ENCODE measurements around the gene SKA3. TPM values are rescaled to one million over a fixed set of nuclear protein-coding genes. Genes with fewer than 3 reads are reported as not detected.
"Not testable (repeated sequence)": the region's sequence is repeated elsewhere in the genome, so short reads cannot be mapped to it uniquely, and the experiment has no call there.

Gene SKA3
- total and polyA plus RNA-seq, 2 of the 13 experiments (the other 11 are each of a cell fraction or from before 2014, with no cell fraction given) = 7.2 to 10.8 TPM

DNA sequence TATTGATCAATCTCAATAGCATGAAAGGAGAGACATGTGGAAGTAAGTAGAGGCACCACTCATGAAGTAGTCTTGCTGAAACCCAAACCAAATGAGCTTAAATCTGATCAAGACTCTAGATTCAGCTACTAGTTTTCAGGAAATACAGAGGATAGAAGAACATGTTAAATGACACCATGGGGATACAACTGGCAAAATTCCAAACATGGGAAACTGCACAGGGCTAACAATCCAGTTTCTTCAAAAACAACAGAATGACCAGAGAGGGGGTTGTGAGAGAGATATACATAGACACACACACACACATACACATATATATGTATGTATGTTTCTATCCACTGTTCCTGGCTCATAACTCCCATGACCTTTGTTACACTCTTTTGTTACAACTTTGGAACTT is 44.9 kb upstream of the SKA3 start:
- FAIRE-seq = no peak
- H3K27me3 ChIP-seq (ENCODE audit: control insufficient read depth in 1 of 2, insufficient read depth in 2 of 2, low read length in 2 of 2) = peaks cover 0 to 4% of the 10 kb centered on the region in 2 experiments; a peak in 1 of 5 replicates

DNA sequence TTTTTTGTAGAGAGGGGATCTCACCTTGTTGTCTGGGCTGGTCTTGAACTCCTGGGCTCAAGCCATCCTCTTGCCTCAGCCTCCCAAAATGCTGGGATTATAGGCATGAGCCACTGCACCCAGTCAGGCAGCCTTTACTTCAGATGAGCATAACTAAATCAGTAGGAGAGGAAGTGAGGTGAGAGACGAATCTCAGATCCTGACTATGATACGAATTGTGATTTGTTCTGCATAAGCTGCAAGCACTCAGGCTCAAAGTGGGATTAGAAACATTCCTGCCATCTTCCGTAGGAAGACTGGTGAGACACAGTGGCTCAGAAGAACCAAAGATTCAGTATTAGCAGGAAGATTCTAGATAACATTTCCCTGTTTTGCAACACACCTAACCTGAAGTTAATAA is 43.4 kb upstream of the SKA3 start:
- H3K27me3 ChIP-seq (ENCODE audit: control insufficient read depth in 1 of 2, insufficient read depth in 2 of 2, low read length in 2 of 2); H4K20me1 ChIP-seq (ENCODE audit: insufficient read depth, low read length); DNase-seq (ENCODE audit: low spot score); FAIRE-seq; H3K79me2 ChIP-seq (ENCODE audit: insufficient read depth, low read length); H3K4me3 ChIP-seq (replicated peaks in 1 of 3; ENCODE audit: insufficient read depth in 1 of 3, low read depth in 2 of 3, low read length in 3 of 3); in situ Hi-C loops (cut with HindIII; ENCODE audit: extremely low pct_ligation_motif_present, low pct_unique_long_range_greater_than_20kb); H3K9me3 ChIP-seq (ENCODE audit: low read length); CTCF ChIA-PET (ENCODE audit: low intra/inter-chr PET ratio, low total read pairs); H2AFZ ChIP-seq (ENCODE audit: low read length); H3K27ac ChIP-seq (ENCODE audit: extremely low read length, insufficient read depth, low read length); intact Hi-C loops (cut with micrococcal nuclease; ENCODE audit: unreplicated experiment); H3K9ac ChIP-seq (ENCODE audit: insufficient read depth, low read depth, low read length); H3K36me3 ChIP-seq (replicated peaks in 1 of 2; ENCODE audit: control insufficient read depth in 1 of 2, insufficient read depth in 2 of 2, low read length in 2 of 2); H3K4me2 ChIP-seq (ENCODE audit: low read depth, low read length); ATAC-seq; BruUV-seq (replicated peaks); POLR2A ChIA-PET; H3K4me1 ChIP-seq (ENCODE audit: insufficient read depth, low read length): not testable (repeated sequence)
- WGBS (ENCODE audit: low lambda C conversion rate) = 31% methylated on average over 3 of the region's 3 CpGs

More for the DNA sequence above, 44.9 kb upstream of the SKA3 start:
- in situ Hi-C loops (cut with HindIII; ENCODE audit: extremely low pct_ligation_motif_present, low pct_unique_long_range_greater_than_20kb) = no loop called here
- Histone ChIP-seq H3K4me2 (ENCODE audit: low read depth, low read length) (no peak overlapping the region), H3K4me3 (replicated peaks in 1 of 3; ENCODE audit: insufficient read depth in 1 of 3, low read depth in 2 of 3, low read length in 3 of 3) (no peak overlapping the region), H3K9ac (ENCODE audit: insufficient read depth, low read depth, low read length) (no peak overlapping the region), H3K79me2 (ENCODE audit: insufficient read depth, low read length) (no peaks in the 10 kb centered on the region), H3K9me3 (ENCODE audit: low read length) (no peaks in the 10 kb centered on the region), H3K4me1 (ENCODE audit: insufficient read depth, low read length) (peaks cover 22% of the 10 kb centered on the region), H2AFZ (ENCODE audit: low read length) (no peak overlapping the region), H3K27ac (ENCODE audit: extremely low read length, insufficient read depth, low read length) (no peak overlapping the region), H4K20me1 (ENCODE audit: insufficient read depth, low read length) (no peaks in the 10 kb centered on the region), H3K36me3 (replicated peaks in 1 of 2; ENCODE audit: control insufficient read depth in 1 of 2, insufficient read depth in 2 of 2, low read length in 2 of 2) (no peaks in the 10 kb centered on the region)
- ChIA-PET CTCF (ENCODE audit: low intra/inter-chr PET ratio, low total read pairs) (no interaction called here), POLR2A (no interaction called here)
- BruUV-seq (replicated peaks) = no TSS peak
- DNase-seq (ENCODE audit: low spot score) (no peak), ATAC-seq (no peak)
- TF ChIP-seq, protein P1, sequence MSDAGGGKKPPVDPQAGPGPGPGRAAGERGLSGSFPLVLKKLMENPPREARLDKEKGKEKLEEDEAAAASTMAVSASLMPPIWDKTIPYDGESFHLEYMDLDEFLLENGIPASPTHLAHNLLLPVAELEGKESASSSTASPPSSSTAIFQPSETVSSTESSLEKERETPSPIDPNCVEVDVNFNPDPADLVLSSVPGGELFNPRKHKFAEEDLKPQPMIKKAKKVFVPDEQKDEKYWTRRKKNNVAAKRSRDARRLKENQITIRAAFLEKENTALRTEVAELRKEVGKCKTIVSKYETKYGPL (CRISPR knock-in tag; IDR thresholded peaks at IDR 0.05) = no peak
- no peak for TF ChIP-seq ZSCAN21 (CRISPR knock-in tag; IDR thresholded peaks at IDR 0.05; ENCODE audit: borderline replicate concordance)
- no peak for TF ChIP-seq SRSF9 (IDR thresholded peaks at IDR 0.05; ENCODE audit: borderline replicate concordance, insufficient read depth, low read depth, low read length, poor library complexity, severe bottlenecking)
- no peak for TF ChIP-seq ZNF790 (CRISPR knock-in tag; IDR thresholded peaks at IDR 0.05; ENCODE audit: borderline replicate concordance)
- no peak for TF ChIP-seq SMYD3 (CRISPR knock-in tag; IDR thresholded peaks at IDR 0.05)
- TF ChIP-seq RORA (CRISPR knock-in tag; IDR thresholded peaks at IDR 0.05) = no peak
- intact Hi-C loops (cut with micrococcal nuclease; ENCODE audit: unreplicated experiment) = no loop called here
